Kidney (tissue), 14 donors: ENCODE measurements around the gene KCNJ4. TPM values are rescaled to one million over a fixed set of nuclear protein-coding genes. Genes with fewer than 3 reads are reported as not detected.
A peak's percentile ranks its signal among the peaks of the same experiment; 100 is the strongest.

Experiments
- DNase-seq, 5 donors: peaks; one replicate each; pipeline ENCODE4 v3.0.0-alpha.2; 2013 to 2020
- FAIRE-seq: peaks from 2 replicates; lab custom pipeline; 2012; peaks lifted over from hg19 to GRCh38; lab: Jason Lieb, UNC
- H3K27ac ChIP-seq, 2 donors: one replicate each; pipeline ENCODE4 v1.7.0; 2013; ENCODE audit warnings: low read depth in 2 of 2, low read length in 2 of 2, inconsistent platforms in 1 of 2
- H3K27me3 ChIP-seq: one replicate; pipeline ENCODE4 v1.7.1; 2013; ENCODE audit warnings: low read length, inconsistent platforms; ENCODE audit not compliant: control insufficient read depth, insufficient read depth
- H3K36me3 ChIP-seq, 3 donors: one replicate each; pipeline versions ENCODE4 v1.7.0 to v1.7.1; 2013; ENCODE audit warnings: low read length in 3 of 3, control low read depth in 1 of 3, inconsistent platforms in 1 of 3; ENCODE audit not compliant: insufficient read depth in 3 of 3, control insufficient read depth in 2 of 3
- H3K4me1 ChIP-seq, 3 donors: one replicate each; pipeline versions ENCODE4 v1.7.0 to v1.7.1; 2013; ENCODE audit warnings: low read length in 3 of 3, inconsistent platforms in 1 of 3, low read depth in 1 of 3; ENCODE audit not compliant: control insufficient read depth in 2 of 3, insufficient read depth in 2 of 3
- H3K4me3 ChIP-seq, 3 donors: one replicate each; pipeline versions ENCODE4 v1.7.0 to v1.8.1; 2013; ENCODE audit warnings: low read length in 3 of 3, control low read depth in 1 of 3, inconsistent platforms in 1 of 3
- H3K9ac ChIP-seq, 3 donors: one replicate each; pipeline versions ENCODE4 v1.7.0 to v1.7.1; 2013; ENCODE audit warnings: low read length in 3 of 3, control low read depth in 1 of 3, inconsistent platforms in 1 of 3
- H3K9me3 ChIP-seq, 3 donors: one replicate each; pipeline versions ENCODE4 v1.7.0 to v1.7.1; 2013; ENCODE audit warnings: low read length in 3 of 3, control low read depth in 1 of 3, inconsistent platforms in 1 of 3; ENCODE audit not compliant: control insufficient read depth in 2 of 3, insufficient read depth in 1 of 3
- CTCF ChIP-seq: IDR thresholded peaks from 3 replicates; pipeline ENCODE4 v1.5.1; 2012; ENCODE audit warnings: mild to moderate bottlenecking, moderate library complexity, borderline replicate concordance; ENCODE audit not compliant: insufficient read depth; ENCODE audit errors: extremely low read depth
- intact Hi-C: fragments of 100-400 bp; cut with DNase I; formaldehyde crosslinking; loops from one replicate; pipeline ENCODE4 v1.11.1; 2022
- polyA plus RNA-seq: library from polyadenylated mRNA; stranded (reverse); fragments of 350-450 nt; fragmentation: Illumina TruSeq; extraction: RNeasy Lipid Tissue Mini Kit (QIAGEN cat#74804); gene quantifications from one replicate; pipeline ENCODE4 v1.2.3, GENCODE V29; 2014; ENCODE audit warnings: low read depth, low replicate concordance; ENCODE audit not compliant: insufficient read depth
- total RNA-seq: library from RNA; stranded (reverse); fragmentation: NEBNext Ultra II Directional; extraction: Animal tissue kit (Norgen Biotek cat#: 25700); gene quantifications from one replicate; pipeline ENCODE4 v1.2.1, GENCODE V29; 2021
- donor health status: control.
- donor health status: control.
- donor health status: control.
- donor health status: control.
- donor health status: control.
- donor health status: DM: yes; HTN: yes; CAD: no.
- donor health status: Normal renal cell carcinoma (clear cell type).

KCNJ4 gene
- total and polyA plus RNA-seq, 2 donors from 2014 or later = 0.13 TPM; not detected in 1

GRCh38 chr22:38485783-38486182, 30.8 kb upstream of the KCNJ4 start:
- H3K27me3 ChIP-seq = no peaks in the 10 kb centered on the region
- peaks cover 0 to 5% (median 0%) of the 10 kb centered on the region in 3 donors for H3K4me1 ChIP-seq
- FAIRE-seq = no peak
- H3K9ac ChIP-seq = no peak overlapping the region
- no peak overlapping the region for H3K27ac ChIP-seq
- TF ChIP-seq CTCF = no peak
- peaks cover 36 to 88% (median 70%) of the 10 kb centered on the region in 3 donors for H3K36me3 ChIP-seq
- DNase-seq = peak in 1 of 5 donors; percentile 29
- H3K4me3 ChIP-seq = no peak overlapping the region
- no peaks in the 10 kb centered on the region for H3K9me3 ChIP-seq
- intact Hi-C loops = no loop called here

- no peak overlapping the region for H3K4me3 ChIP-seq
- no peaks in the 10 kb centered on the region for H3K9me3 ChIP-seq
- no peaks in the 10 kb centered on the region for H3K27me3 ChIP-seq
- H3K36me3 ChIP-seq = peaks cover 32 to 73% (median 62%) of the 10 kb centered on the region in 3 donors
- H3K27ac ChIP-seq = no peak overlapping the region
- DNase-seq = no peak
- H3K4me1 ChIP-seq = peaks cover 0 to 6% (median 0%) of the 10 kb centered on the region in 3 donors
- FAIRE-seq = no peak
- no peak overlapping the region for H3K9ac ChIP-seq
- intact Hi-C loops = no loop called here
- no peak for TF ChIP-seq CTCF
Observed at GRCh38 chr22:38484244-38484643, 29.2 kb upstream of the KCNJ4 start.

GRCh38 chr22:38482662-38483308, 27.8 kb upstream of the KCNJ4 start:
- FAIRE-seq = no peak
- no peak for TF ChIP-seq CTCF
- peaks cover 22 to 60% (median 52%) of the 10 kb centered on the region in 3 donors for H3K36me3 ChIP-seq

GRCh38 chr22:38481871-38482332, 26.9 kb upstream of the KCNJ4 start:
- Histone ChIP-seq H3K4me1 (peaks cover 0 to 3% (median 0%) of the 10 kb centered on the region in 3 donors), H3K27ac (no peak overlapping the region), H3K4me3 (no peak overlapping the region), H3K36me3 (peaks cover 21 to 55% (median 47%) of the 10 kb centered on the region in 3 donors), H3K27me3 (no peaks in the 10 kb centered on the region), H3K9me3 (no peaks in the 10 kb centered on the region), H3K9ac (no peak overlapping the region)
- FAIRE-seq (no peak), DNase-seq (peak in 1 of 5 donors; percentile 61)
- TF ChIP-seq CTCF = no peak
- intact Hi-C loops = no loop called here

More at GRCh38 chr22:38482662-38483308, 27.8 kb upstream of the KCNJ4 start:
- intact Hi-C loops = no loop called here
- Histone ChIP-seq H3K9ac (no peak overlapping the region), H3K9me3 (no peaks in the 10 kb centered on the region), H3K27ac (no peak overlapping the region), H3K4me3 (no peak overlapping the region), H3K27me3 (no peaks in the 10 kb centered on the region), H3K4me1 (peaks cover 0 to 4% (median 0%) of the 10 kb centered on the region in 3 donors)
- no peak for DNase-seq
